HG03175 (cell line): ENCODE results near the gene TACC2.

ENCODE experiments used
- ATAC-seq: cut with Tn5 transposase; IDR thresholded peaks from one replicate; pipeline ENCODE4 v1.9.1; 2021; ENCODE audit warnings: mild to moderate bottlenecking, moderate library complexity; ENCODE audit not compliant: unreplicated experiment

Gene TACC2

DNA sequence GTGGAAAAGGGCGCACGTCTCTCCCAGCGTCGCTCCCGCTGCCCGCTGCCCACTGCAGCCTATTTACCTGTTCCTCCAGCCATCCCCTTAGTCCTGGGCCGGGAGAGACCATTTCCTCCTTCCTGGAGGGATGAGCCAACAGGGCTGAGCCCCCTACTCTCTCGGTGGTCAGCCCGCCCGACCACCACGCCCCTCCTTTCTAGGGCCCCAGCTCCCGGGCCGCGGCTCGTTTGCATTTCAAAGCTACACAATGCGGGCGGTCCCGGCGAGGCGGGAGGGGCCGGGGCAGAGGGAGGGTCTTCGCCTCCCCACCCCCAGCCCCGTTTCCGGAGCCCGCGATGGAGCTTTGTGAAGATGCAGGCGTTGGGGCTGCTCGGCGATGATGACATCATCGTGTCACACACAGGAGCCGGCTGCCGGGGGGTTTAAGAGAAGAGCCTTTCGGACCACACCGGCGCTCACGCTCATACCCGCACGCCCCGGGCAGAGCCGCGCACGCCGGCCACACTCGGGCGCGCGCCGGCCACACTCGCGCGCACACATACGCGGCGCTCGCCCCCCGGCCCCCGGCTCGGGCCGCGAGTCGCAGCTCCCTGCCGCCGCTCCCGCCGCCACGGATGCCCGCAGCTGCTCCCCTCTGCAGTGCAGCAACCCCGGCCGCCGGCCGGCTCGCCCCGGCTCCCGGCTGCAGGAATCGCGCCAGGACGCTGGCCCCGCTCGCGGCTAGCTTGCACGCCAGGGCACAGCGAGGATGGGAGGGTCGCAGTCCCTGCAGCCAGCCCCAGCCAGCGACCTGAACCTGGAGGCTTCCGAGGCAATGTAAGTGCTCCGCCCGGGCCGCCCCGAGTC is 174.4 kb downstream of the TACC2 start:
- no peak for ATAC-seq

DNA sequence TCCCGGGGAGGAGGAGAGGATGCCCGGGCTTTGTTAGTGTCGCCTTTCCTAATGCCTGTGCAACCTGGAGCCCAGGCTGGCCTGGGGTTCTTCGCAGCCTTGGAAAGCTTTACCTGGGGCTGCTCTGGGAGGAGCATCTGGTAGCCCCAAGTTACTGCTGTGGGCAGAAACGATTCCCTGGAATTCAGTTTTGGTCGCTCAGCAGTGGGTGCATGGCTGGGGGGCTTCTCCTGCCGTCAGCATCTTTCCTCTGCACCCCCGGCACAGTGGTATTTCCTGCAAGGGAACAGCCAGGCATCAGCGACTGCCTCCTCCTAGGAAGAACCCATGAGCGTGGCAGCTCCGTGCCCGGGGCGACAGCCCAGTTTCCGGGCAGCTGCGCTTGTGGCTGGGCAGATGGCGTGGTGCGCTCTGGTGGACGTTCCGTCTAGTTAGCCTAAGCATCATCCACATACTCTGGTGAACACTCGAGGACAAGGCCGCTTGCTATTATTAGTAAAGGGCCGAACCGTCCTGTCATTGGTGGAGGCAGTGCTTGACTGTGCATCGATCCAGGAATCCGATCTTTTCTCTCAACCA is 175.1 kb downstream of the TACC2 start:
- no peak for ATAC-seq

DNA sequence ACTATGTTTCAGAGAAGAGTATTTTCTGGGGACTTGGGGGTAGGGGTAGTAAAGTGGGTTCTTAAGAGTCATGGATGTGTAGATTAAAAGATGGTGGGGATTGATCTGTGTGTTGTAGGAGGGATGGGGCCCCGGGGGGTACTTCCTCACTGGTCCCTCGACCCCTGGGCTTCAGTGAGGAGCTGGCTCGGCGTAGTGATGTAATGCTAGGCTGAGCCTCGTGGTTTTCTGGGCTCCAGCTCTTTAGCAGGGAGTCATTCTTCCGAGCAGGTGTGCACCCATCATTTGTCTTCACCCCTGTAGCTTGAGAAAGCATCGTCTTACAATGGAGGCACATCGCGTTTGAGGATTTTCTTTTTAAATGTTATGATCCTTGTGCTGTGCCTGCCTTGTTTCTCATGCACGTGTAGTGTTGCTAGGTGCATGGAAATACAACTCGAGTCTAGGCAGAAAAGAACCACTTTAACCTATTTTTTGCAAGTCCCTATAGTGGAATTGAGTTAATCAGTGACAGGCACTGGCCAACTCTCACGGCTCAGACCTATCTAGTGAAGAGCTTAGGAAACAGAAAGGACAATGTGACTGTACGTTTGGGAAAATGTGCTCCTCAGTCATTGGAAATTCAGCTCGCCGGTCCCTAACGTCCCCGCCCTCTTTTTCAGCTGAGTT is 176.0 kb downstream of the TACC2 start:
- ATAC-seq, result no peak

DNA sequence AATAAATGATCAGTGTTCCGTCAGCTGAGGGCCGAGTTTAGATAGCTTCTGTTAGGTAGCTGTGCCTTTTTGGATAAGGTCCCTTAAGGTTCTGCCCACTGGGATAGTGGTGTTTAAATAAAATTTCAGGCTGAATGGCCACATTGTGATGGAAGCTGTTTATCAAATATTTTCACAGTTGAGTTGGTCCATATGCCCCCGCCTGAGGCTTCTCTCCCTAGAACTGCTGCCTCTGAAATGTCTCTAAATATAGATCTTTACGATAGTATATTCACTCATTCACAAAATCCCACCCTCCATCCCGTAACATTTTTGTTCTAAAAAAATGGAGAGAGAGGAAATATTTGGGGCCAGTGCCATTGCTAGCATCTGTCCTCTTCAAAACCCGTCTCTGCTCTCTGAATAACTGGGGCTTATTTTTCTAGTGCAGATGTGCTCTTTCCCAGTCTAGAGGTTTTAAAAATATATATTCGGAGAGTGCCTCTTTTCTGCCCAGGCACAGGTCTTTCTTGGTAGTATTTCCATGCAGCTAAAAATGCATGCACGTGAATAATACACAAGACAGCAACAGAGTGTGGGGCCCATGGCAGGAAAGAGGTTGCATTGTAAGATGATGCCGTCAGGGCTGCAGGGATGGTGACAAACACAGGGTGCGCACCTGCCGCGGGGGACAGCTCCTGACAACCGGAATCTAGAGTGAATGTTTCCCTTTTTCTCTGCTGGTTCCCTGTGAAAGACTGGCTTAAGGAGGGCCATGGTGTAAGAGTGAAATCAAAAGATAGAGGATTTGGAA is 176.7 kb downstream of the TACC2 start:
- ATAC-seq, result no peak

DNA sequence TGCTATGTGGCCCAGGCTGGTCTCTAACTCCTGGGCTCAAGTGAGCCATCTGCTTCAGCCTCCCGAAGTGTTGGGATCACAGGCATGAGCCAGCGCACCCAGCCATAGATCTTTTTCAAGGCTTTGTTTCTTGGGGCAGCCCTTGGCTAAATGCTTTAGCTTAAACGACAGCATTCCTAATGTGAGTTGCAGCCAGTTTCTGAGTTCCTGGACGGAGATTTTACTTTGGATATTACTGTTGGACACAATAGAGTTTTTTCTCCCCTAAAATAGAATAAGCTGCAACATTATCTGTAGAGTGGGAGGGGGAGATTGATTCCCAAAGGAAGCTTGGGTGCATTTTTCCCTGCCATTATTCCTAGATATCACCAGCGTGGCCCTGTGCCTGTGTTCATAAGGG is 179.1 kb downstream of the TACC2 start:
- no peak for ATAC-seq

DNA sequence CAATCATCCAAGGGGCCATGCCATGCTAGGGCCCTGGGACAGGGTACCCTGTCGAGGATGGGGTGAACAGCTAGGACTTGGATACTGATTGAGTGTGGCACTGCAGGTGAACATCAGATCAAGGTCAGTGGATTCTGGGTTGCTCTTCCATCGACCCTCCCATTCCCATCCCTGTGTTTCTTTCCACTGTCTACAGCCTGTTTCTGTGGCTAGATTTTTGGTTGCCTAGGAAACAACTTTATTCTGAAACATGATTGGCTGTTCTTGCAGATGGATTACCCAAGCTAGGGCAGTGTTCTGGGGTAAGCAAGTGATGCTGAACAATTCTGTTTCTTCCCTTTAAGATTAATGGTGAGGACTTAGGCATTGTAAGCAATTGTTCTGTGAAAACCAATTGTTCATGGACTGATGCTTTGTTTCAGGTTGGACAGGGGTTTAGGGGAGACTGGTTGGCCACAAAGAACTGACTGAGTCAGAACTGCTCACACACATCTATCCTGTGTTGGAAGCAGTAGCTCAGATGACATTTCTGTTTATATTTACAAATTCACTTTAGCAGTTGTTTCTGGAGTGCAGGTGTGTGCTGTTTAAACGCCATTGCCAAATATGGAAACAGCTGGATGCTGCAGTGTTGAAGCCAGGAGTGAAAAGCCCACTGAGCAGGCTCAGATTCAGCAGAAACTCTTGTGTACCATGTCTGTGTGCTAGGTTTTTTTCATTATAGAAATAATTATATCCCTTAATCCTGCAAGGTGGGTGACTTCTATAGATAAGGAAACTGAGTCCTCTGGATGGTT is 179.8 kb downstream of the TACC2 start:
- ATAC-seq, result no peak

DNA sequence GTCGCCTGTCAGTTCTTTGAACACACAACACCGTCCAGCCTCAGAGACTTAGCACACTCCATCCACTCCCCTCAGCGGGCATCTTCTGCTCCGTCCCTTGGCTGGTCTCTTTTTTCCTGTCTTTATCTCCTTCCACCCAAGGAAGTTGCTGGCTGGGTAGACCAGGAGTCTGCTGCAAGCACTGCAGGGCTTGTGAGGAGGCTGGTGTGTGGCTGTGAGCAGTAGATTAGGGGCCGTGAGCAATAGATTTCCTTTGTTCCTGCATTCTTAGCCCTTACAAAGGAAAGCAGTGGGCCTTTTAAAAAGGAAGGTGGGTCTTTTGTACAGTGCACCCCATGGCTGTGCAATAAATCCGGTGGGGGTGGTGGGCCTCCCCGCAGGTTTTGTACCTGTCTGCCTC is 181.8 kb downstream of the TACC2 start:
- ATAC-seq, result no peak

DNA sequence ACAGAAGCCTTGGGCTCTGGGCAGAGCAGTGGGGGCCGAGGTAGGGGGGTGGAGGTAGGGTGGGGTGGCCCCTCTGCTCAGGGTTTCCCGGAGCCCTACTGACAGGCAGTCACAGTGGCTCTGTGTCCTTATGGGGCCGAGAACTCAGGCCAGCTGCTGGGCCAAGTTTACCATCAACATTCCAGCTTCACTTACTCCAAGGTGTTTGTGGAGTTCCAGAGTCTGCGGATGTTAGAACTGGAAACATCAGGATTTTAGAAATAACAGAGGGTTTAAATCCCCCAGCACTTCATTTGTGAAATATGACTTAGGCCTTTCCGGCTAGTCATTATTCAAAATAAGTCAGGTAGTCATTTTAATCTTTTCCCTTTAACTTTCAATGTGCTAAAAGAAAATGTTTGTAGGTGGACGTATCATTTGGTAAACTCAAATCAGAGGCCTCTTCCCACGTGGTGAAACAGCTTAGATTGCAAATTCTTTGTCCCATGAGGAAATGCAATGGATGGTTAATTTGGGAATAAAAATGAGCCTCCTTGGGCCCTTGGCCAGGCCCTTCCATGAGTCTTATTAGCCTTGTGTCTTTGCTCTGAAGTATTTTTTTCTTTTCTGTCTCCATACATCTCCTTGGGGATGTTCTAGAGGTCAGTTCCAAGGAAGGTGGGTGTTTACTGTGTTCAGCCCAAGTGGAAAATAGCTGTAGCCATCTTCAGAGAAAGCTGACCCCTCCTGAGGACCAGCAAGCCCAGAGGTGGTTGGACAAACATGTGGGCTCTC is 182.5 kb downstream of the TACC2 start:
- ATAC-seq, result no peak

DNA sequence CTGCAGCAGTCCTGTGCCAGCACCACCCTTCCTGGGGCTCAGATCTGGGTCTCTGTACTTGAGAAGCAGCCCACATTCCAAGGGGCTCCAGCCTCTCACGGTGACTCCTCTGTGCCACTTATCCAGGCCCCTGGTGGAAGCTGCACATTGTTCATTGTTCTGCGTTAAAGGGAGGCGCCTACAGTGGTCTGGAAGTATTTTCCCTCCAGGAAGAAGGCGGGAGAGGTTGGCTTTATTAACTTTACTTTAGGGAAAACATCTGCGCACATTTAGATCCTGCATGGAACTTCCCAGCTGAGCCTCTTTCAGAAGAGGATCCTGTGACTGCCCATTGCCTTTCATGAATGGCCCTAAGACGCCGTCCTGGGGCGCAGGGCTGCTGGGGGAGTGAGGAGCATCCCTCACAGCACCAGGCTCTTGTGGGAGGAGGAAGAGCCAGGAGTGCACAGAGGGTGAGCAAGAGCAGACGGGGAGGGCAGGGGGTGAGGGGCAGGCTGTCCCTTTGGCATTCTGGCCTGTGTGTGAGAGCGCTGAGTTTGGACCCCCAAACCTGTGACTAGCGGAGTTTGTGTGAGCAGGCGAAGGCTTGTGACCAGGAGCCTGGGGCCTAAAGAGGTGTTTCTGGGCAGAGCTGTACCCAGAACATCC is 183.5 kb downstream of the TACC2 start:
- ATAC-seq, result no peak

DNA sequence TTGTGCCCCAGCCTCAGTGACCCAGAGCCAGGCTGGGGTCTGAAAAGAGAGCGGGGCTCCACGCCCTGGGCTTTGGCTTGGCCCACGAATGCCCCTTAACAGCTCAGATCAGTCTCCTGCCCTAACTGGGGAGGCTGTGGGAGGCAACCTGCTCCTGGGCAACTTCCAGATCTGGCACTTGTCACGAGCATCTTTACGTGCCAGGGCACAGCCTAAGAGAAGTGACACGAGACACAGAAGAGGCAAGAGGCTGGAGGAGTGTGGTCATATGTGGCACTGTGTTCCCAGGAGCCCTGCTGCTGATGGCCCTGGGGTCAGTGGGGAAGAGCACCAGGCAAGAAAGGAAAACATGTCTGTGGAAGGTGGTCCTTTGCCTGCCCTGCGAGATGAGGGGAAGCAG is 184.4 kb downstream of the TACC2 start:
- ATAC-seq, result no peak

DNA sequence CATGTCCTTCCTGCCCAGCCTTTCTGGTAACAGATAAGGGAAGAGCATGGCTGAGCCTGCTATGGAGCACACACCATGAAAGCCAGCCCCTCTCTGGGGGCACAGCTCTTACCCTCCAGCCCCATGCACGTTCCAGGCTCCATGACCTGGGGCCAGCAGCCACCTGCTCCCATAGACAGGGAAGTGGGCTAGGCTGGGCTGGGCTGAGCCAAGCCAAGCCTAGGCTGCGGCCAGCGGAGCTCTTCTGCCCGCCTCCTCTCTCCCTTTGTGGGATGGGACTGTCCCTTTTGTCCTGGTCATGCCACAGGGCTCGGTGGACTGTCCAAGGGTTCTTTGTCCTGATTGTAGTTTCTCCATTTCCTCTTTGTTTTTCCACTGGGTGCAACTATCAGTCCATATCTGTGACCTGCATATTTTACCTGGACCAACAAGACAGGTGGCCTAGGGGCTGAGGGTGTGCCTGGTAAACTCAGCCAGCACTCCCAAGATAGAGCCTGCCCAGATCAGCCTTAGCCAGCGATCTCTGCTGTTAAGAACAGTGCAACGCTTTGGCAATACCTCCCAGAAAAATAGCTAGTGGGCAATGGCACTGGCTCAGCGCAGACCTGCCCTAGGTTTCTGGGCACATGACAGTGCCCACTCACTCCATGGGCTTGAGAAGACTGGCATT is 184.9 kb downstream of the TACC2 start:
- no peak for ATAC-seq

DNA sequence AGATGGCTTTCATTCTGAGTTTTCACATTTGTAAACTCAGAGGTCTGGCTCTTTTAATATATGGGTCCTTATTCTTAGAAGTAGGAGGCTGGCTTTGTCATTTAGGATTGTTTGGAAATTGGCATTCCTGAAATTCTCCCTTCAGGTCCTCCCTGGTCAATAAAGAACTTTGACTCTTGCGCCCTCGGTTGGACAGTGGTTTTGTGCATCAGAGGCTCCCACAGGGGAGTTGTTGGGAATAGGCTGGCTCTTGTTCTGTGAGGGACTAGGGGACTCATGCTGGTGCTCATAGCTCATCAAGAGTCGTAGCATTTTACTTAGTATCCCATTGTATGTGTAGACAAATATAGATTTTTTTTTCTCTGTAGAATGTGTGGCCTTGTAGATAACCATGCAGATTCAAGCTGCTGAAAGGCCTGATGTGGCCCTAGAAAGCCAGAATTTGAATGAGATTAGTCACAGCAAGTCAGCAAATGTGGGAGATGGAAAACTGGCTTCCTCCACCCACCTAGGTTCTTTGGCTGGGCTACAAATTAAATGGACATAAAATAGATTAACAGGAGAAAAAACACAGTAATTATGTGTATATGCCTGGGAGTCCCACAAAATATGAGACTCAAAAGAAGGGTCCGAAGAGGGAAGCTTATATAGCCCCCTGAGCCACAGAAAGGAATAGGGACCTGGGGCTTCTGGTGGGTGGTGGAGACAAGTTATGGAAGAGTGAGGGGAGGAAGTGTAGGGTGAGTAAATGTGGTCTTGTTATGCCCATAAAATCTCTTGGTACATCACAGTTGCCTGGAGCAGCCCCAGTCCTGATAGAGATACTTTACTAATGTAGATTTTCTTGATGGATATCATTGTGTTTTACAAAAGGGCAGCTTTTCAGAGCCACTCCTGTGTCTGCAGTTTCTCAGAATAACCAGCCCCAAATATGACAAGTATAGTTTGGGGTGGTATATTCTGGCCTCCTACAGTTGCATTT is 187.6 kb downstream of the TACC2 start:
- ATAC-seq, result no peak

DNA sequence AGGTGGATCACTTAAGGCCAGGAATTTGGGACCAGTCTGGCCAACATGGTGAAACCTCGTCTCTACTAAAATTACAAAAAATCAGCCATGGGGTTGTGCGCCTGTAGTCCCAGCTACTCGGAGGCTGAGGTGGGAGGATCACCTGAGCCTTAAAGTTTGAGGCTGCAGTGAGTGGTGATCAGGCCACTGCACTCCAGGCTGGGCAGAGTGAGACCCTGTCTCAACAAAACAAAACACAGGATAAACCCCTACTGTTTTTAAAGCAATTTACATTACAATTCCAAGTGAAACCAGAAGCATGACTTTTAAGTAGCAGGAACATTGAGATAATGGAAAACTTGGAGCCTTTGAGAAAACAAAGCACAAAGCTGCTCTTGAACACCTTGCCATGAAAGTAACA is 189.7 kb downstream of the TACC2 start:
- no peak for ATAC-seq

DNA sequence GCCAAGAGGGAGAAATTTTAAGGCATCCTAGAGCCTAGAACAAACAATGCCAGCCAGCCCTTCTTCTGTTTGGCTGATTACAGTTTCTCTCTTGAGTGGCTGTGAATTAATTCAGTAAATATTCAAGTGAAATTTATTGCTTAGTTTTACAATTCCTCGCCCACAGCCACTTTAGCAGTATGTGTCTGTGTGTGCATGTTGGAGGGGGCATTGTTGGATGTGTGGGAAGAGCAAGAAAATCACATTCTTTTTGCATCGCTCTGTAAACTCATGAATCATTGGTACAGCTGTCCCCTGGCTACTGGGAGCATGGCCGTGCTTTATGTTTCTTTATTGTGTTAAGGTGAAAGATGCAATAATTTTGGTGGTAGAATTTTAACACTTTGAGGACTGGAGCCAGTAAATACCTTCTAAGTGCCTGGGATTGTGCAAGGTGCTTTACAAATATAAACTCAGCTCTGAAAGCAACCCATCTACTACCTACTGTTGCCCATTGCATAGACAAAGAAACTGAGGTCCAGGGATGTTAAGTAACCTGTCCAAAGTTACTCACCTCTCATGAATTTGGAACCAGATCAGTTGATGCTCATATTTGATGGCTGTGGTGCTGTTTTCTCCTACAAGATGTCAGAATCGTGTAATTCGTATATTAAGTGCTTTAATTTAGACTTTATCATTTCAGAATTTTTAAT is 192.2 kb downstream of the TACC2 start:
- no peak for ATAC-seq

DNA sequence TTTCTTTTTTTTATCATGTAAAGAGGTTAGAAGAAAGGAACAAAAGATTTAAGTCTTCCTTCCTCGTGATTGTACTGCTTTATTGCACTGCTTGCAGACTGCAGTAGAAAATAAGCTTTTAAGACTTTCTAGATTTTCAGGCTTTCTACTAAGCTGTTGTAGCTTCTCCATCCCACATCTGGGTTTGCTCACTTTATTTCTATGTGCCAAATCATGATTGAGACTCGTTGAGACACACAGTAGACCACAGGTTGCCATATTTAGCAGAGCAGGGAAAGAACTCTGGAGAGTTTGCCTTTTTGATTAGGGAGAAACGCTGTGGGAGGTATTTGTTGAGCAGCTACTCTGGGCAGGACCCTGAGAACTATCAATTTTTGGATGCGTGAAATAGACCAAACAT is 192.9 kb downstream of the TACC2 start:
- ATAC-seq, result no peak

DNA sequence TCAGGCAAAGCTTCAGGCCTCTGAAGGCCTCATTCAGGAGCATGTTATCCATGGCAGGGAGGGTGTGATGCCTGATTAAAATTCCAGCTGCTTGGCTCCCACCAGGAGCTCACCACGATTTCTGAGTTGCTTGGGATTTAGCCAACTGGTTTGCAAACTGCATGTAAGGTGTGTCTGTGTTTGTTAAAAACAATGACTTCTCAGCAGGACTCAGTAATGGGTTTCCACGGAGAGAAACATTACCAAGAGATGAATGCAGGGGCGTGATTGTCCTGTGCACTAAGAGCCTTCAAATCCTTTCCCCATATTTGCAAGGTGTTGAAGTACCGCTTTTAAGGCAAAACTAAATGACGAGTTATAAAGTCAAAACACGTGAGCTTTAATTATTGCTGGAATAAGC is 193.3 kb downstream of the TACC2 start:
- ATAC-seq, result no peak

DNA sequence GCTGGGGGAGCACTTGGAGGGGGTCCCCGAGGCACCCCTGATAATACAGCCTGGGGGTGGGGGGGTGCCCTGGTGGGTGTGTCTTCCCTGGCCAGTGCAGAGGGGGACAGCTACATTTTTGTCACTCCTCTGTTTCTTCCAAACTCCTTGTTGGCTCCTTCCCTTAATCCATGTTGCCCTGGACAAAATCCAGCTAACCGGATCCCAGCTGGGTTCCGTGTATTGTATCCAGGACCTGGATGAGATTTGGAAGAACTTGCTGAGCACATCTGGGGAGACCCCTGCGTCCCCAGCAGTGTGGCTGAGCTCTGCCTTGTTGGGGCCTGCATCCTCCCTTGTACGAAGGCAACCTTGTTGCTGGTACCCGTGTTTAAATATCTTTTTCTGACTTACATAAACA is 195.3 kb downstream of the TACC2 start:
- no peak for ATAC-seq
